IPS DF 4.7 (cell line): ENCODE results near the gene CCDC69.

Experiments used
- DNase-seq: peaks from one replicate; pipeline ENCODE4 v3.0.0-alpha.2; 2013; ENCODE audit warnings: low spot score; ENCODE audit errors: extremely low read depth

Gene CCDC69

GRCh38 chr5:151164687-151165392 lies 59.1 kb downstream of the CCDC69 start:
- DNase-seq = no peak

GRCh38 chr5:151162776-151163175 lies 61.1 kb downstream of the CCDC69 start:
- no peak for DNase-seq

- DNase-seq = no peak
These were observed 64.1 kb downstream of the CCDC69 start for GRCh38 chr5:151159649-151160373.

- no peak for DNase-seq
These were observed 65.6 kb downstream of the CCDC69 start for GRCh38 chr5:151158287-151158661.

DNA sequence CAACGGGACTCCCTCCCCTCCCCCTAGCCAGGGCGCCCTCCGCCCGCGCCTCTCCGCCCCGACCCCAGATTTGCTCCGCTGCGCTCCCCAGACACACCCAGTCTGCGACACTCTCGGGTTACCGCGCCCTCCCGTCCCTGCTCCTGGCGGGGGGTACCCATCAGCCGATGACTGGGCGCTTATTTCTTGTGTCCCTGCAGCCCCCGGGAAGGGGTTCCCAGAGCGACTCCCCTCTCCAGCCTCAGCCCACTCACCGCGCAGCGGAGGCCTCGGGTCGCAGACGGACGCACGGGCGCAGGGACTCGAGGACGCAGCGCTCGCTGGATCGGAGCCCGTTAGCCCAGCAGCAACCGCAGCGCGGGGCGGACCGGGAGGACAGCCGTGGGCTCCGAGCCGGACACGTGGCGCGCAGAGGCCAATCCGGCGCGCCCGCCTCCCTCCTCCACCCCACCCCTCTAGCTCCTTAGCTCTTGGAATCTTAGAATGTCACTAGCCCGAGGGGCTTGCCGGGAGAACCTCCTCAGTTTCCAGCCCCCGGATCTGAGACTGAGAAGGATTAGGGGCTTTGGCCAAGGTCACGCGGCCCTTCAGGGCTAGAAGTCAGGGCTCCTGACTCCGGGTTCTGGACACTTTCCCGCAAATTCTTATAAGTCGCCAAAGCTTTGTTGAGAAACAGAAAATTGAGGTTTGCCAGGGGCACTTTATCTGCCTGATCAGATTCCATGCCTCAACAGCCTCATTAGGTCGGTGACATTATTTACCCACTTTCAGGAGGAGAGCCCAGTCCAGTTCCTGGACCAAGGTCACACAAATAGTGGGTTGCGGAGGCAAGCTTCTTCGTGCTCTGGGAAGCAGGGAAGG lies 66.2 kb downstream of the CCDC69 start, which contains the start of gene ANXA6:
Gene ANXA6, minus strand, starts transcription at position 354 of the 861 bp plus-strand sequence. CDS start 9,878 bp downstream, outside the sequence.
- no peak for DNase-seq

GRCh38 chr5:151156507-151157420 lies 67.1 kb downstream of the CCDC69 start:
- no peak for DNase-seq

- no peak for DNase-seq
These were observed 68.0 kb downstream of the CCDC69 start for GRCh38 chr5:151155775-151156506.

DNA sequence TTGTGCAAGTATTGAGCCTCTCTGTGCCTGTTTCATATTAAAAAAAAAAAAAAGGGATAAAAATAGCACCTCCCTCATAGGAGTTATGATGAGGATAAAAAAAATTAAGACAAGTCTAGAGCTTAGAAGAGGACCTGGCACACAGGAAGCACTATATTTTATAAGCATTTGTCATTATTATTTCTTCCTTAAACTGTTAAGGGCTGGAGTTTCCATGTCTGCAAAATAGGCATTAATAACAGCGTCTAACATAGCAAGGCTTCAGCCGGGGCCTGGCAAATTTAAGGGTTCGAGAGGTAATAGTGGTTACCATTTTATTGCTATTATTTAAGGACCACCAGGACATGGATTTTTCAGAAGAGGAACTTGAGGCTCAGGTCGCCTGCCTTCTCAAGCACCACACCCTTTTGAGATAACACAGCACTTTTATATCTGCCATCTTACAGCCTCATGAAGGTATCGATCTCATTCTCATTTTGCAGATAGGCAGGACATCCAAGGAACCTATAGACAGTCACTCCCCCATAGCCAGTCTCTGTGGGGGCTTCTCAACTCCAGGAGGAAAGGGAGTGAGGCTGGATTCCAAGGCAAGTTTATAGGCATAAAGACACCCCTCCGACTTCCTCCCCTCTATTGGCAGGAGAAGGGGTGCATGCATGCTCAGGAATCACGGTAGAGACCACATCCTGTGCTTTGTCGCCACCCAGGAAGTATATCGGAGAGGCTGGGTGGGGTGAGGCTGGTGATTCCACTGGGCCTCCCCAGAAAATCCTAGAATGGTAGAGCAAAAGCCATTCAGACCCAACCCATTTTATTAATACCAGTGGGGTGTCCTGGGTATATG lies 68.7 kb downstream of the CCDC69 start:
- no peak for DNase-seq

- no peak for DNase-seq
These were observed 70.1 kb downstream of the CCDC69 start for GRCh38 chr5:151153766-151154272.

GRCh38 chr5:151153300-151153699 lies 70.6 kb downstream of the CCDC69 start:
- no peak for DNase-seq

DNA sequence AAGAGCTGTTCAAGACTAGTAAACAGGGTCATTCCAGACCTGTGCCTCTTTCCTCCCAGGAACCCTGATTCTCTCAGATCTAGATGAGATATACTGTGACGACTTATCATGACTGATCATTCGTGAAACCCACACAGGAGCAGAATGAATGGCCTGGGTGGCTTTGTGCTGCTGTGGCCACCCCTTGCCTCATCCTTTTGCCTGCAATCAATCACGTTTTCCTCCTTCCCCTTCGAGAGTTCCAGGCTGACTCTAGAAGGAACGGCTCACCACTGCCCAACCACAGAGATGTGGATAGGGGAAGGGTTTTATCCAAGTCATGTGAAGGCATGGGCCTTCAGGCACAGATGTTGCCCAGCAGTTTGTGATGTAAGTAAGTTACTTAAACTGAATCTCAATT lies 72.1 kb downstream of the CCDC69 start:
- no peak for DNase-seq

GRCh38 chr5:151151263-151151660 lies 72.6 kb downstream of the CCDC69 start:
- DNase-seq = no peak

GRCh38 chr5:151150471-151151262 lies 73.2 kb downstream of the CCDC69 start:
- no peak for DNase-seq

GRCh38 chr5:151148583-151148982 lies 75.3 kb downstream of the CCDC69 start:
- DNase-seq = no peak

DNA sequence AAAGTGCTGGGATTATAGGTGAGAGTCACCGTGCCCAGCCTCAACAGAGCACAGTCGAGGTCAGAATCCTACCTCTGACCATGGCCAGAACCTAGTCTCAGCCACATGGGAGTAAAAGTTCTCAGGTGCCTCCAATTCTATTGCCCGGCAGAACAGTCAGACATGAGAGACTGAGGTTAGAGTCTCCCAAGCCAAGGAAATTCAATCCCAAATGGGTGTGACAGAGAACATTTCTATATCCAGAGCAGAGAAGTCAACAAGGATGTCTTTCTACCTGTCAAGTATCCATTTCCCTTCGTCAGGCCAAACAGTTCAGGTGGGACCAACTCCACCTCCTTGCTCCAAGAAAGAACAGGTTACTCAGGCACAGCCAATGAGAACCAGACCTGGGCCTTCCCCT lies 76.9 kb downstream of the CCDC69 start:
- DNase-seq = no peak

GRCh38 chr5:151146061-151146460 lies 77.8 kb downstream of the CCDC69 start:
- DNase-seq = no peak

- DNase-seq = no peak
These were observed 79.0 kb downstream of the CCDC69 start for GRCh38 chr5:151144922-151145321.

DNA sequence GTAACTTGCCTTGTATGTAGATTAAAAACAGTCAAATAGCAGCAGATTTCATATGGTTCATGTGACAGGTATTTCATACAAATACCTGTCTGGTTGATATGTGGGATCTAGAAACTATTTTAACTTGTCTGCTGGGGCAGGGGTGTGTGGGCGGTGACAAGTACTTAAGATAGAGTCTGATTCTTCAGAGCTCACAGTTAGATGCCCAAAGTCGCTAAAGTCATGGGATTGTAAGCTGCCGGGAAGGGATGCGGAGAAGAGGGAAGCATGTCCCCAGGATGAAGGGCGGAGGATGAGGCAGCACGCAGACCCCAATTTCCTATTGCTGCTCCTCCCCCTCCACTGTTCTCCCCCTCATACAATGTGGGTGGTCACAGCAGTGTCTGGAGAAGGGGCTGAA lies 79.6 kb downstream of the CCDC69 start:
- no peak for DNase-seq
